H9 (cell line): Measurements from ENCODE around the gene NPC1. TPM values are rescaled to one million over a fixed set of nuclear protein-coding genes. Genes with fewer than 3 reads are reported as not detected.

Experiments
- DNase-seq: peaks from one replicate; pipeline ENCODE4 v3.0.0-alpha.2; 2017
- H2AFZ ChIP-seq: one replicate; pipeline ENCODE4 v1.6.1; 2013; ENCODE audit warnings: mild to moderate bottlenecking, low read length, control low read depth, moderate library complexity
- H2AK5ac ChIP-seq: 2 replicates; pipeline ENCODE4 v1.6.1; 2013; ENCODE audit warnings: low read length, control low read depth, mixed read lengths; ENCODE audit not compliant: insufficient read length
- H2BK120ac ChIP-seq: one replicate; pipeline ENCODE4 v1.6.1; 2013; ENCODE audit warnings: low read depth, mild to moderate bottlenecking, low read length, control low read depth, inconsistent platforms; ENCODE audit not compliant: poor library complexity, severe bottlenecking
- H2BK12ac ChIP-seq: 2 replicates; pipeline ENCODE4 v1.6.1; 2013; ENCODE audit warnings: low read length, control low read depth, mixed read lengths, low read depth; ENCODE audit not compliant: insufficient read length
- H2BK15ac ChIP-seq: 2 replicates; pipeline ENCODE4 v1.6.1; 2013; ENCODE audit warnings: low read depth, low read length, control low read depth
- H2BK20ac ChIP-seq: one replicate; pipeline ENCODE4 v1.6.1; 2013; ENCODE audit warnings: low read depth, mild to moderate bottlenecking, low read length, control low read depth, inconsistent platforms; ENCODE audit not compliant: poor library complexity, severe bottlenecking
- H2BK5ac ChIP-seq: 2 replicates; pipeline ENCODE4 v1.6.1; 2013; ENCODE audit warnings: low read length, control low read depth, mixed read lengths; ENCODE audit not compliant: insufficient read length
- H3K14ac ChIP-seq: 2 replicates; pipeline ENCODE4 v1.6.1; 2013; ENCODE audit warnings: low read length, control low read depth; ENCODE audit not compliant: insufficient read depth
- H3K18ac ChIP-seq: 2 replicates; pipeline ENCODE4 v1.6.1; 2013; ENCODE audit warnings: low read depth, mild to moderate bottlenecking, mixed read lengths, low read length, control low read depth; ENCODE audit not compliant: insufficient read length
- H3K23ac ChIP-seq: 2 replicates; pipeline ENCODE4 v1.6.1; 2013; ENCODE audit warnings: low read length, control low read depth, mixed read lengths, low read depth; ENCODE audit not compliant: insufficient read length
- H3K23me2 ChIP-seq: 2 replicates; pipeline ENCODE4 v1.6.1; 2013; ENCODE audit warnings: low read depth, mild to moderate bottlenecking, mixed read lengths, low read length, control low read depth; ENCODE audit not compliant: insufficient read length, poor library complexity, severe bottlenecking
- H3K27ac ChIP-seq: 2 replicates; pipeline ENCODE4 v1.5.1; 2013; ENCODE audit warnings: low read length, control low read depth, mixed read lengths, low read depth; ENCODE audit not compliant: insufficient read length
- H3K27me3 ChIP-seq: 2 replicates; pipeline ENCODE4 v1.6.1; 2013; ENCODE audit warnings: low read length, control low read depth, inconsistent platforms; ENCODE audit not compliant: insufficient read depth
- H3K4ac ChIP-seq: 2 replicates; pipeline ENCODE4 v1.6.1; 2013; ENCODE audit warnings: low read depth, mild to moderate bottlenecking, control low read depth, inconsistent platforms, low read length, moderate library complexity
- H3K4me1 ChIP-seq: 2 replicates; pipeline ENCODE4 v1.6.1; 2013; ENCODE audit warnings: low read length, control low read depth, inconsistent platforms; ENCODE audit not compliant: insufficient read depth
- H3K4me2 ChIP-seq: 2 replicates; pipeline ENCODE4 v1.6.1; 2013; ENCODE audit warnings: low read length, control low read depth, mixed read lengths; ENCODE audit not compliant: insufficient read length, insufficient read depth
- H3K56ac ChIP-seq: 2 replicates; pipeline ENCODE4 v1.6.1; 2013; ENCODE audit warnings: low read depth, mild to moderate bottlenecking, mixed read lengths, low read length, control low read depth; ENCODE audit not compliant: insufficient read length
- H3K79me1 ChIP-seq: 2 replicates; pipeline ENCODE4 v1.6.1; 2013; ENCODE audit warnings: low read depth, mild to moderate bottlenecking, moderate library complexity, low read length, control low read depth, inconsistent platforms; ENCODE audit not compliant: insufficient read depth, poor library complexity, severe bottlenecking
- H3K79me2 ChIP-seq: 2 replicates; pipeline ENCODE4 v1.6.1; 2013; ENCODE audit warnings: low read length, control low read depth, inconsistent platforms; ENCODE audit not compliant: insufficient read depth
- H3K9ac ChIP-seq: 2 replicates; pipeline ENCODE4 v1.6.1; 2013; ENCODE audit warnings: low read length, control low read depth, mixed read lengths; ENCODE audit not compliant: insufficient read length; ENCODE audit errors: extremely low read depth
- H3K9me3 ChIP-seq: one replicate; pipeline ENCODE4 v1.6.1; 2013; ENCODE audit warnings: low read depth, low read length, inconsistent platforms; ENCODE audit not compliant: control insufficient read depth
- H3T11ph ChIP-seq: one replicate; pipeline ENCODE4 v1.6.1; 2013; ENCODE audit warnings: mild to moderate bottlenecking, low read length, control low read depth, inconsistent platforms
- H4K20me1 ChIP-seq: one replicate; pipeline ENCODE4 v1.6.1; 2013; ENCODE audit not compliant: control insufficient read depth, insufficient read length, insufficient read depth
- H4K5ac ChIP-seq: 2 replicates; pipeline ENCODE4 v1.6.1; 2013; ENCODE audit warnings: low read depth, mild to moderate bottlenecking, mixed read lengths, low read length, control low read depth; ENCODE audit not compliant: insufficient read length
- H4K8ac ChIP-seq: replicated peaks from 2 replicates; pipeline ENCODE4 v1.6.1; 2013; ENCODE audit warnings: low read length, control low read depth, mixed read lengths, low read depth; ENCODE audit not compliant: insufficient read length
- H4K91ac ChIP-seq: 2 replicates; pipeline ENCODE4 v1.6.1; 2013; ENCODE audit warnings: low read depth, mild to moderate bottlenecking, moderate library complexity, mixed read lengths, low read length, control low read depth; ENCODE audit not compliant: insufficient read length
- H3K27ac Mint-ChIP-seq, 3 experiments: 2 replicates in 2 of 3; 3 replicates in 1 of 3; pipeline ENCODE4 v1.8.0; 2020 to 2021; ENCODE audit warnings: mixed read lengths in 3 of 3, mild to moderate bottlenecking in 1 of 3, moderate library complexity in 1 of 3
- H3K27me3 Mint-ChIP-seq: 2 replicates; pipeline ENCODE4 v1.8.0; 2021; ENCODE audit warnings: low read depth, mild to moderate bottlenecking, moderate library complexity, mixed read lengths
- H3K36me3 Mint-ChIP-seq, 3 experiments: 2 replicates in 2 of 3; 3 replicates in 1 of 3; pipeline ENCODE4 v1.8.0; 2020 to 2021; ENCODE audit warnings: low read depth in 3 of 3, mixed read lengths in 3 of 3; ENCODE audit not compliant: insufficient read depth in 1 of 3
- H3K4me1 Mint-ChIP-seq, 2 experiments: 2 replicates each; pipeline ENCODE4 v1.8.0; 2020; ENCODE audit warnings: mixed read lengths in 2 of 2
- H3K4me3 Mint-ChIP-seq, 2 experiments: 2 replicates in 1 of 2; 3 replicates in 1 of 2; pipeline ENCODE4 v1.8.0; 2020 to 2021; ENCODE audit warnings: mild to moderate bottlenecking in 2 of 2, mixed read lengths in 2 of 2, moderate library complexity in 1 of 2
- H3K9me3 Mint-ChIP-seq, 2 experiments: 2 replicates in 1 of 2; 3 replicates in 1 of 2; pipeline ENCODE4 v1.8.0; 2020; ENCODE audit warnings: mild to moderate bottlenecking in 2 of 2, mixed read lengths in 2 of 2, moderate library complexity in 1 of 2
- CTCF ChIP-seq: fragments of 200-600 bp; sonication (generic); conservative IDR thresholded peaks from 3 replicates; pipeline ENCODE4 v1.8.0; 2021; ENCODE audit warnings: antibody characterized with exemption, mild to moderate bottlenecking
- WGBS: extraction: QIAGEN DNeasy Blood & Tissue Kit; methylation state at CpG from one replicate; pipeline ENCODE4 v1.1.7; 2013; ENCODE audit warnings: missing lambda C conversion rate, low lambda C conversion rate, mixed read lengths; ENCODE audit not compliant: insufficient read length; ENCODE audit errors: extremely low coverage; 5-methylcytosine and 5-hydroxymethylcytosine counted together
- total RNA-seq: library from RNA; stranded (reverse); gene quantifications from 2 replicates; pipeline ENCODE4 v1.2.1, GENCODE V29; 2021

Gene NPC1
- total RNA-seq, 1 experiment from 2014 or later = 24.2 TPM

GRCh38 chr18:23634692-23635091 lies 48.4 kb upstream of the NPC1 start:
- Histone ChIP-seq H4K8ac (no peak overlapping the region), H2BK120ac (no peak overlapping the region), H3K14ac (no peak overlapping the region), H2AFZ (no peak overlapping the region), H4K5ac (no peak overlapping the region), H2BK12ac (no peak overlapping the region), H2BK5ac (no peak overlapping the region), H3K79me2 (no peaks in the 10 kb centered on the region), H3K23ac (no peak overlapping the region), H2AK5ac (no peak overlapping the region), H3K4ac (no peak overlapping the region), H3K79me1 (no peaks in the 10 kb centered on the region), H3K27ac (no peak overlapping the region), H3K18ac (no peak overlapping the region), H3K23me2 (no peaks in the 10 kb centered on the region), H3K27me3 (no peaks in the 10 kb centered on the region), H4K91ac (no peak overlapping the region), H2BK15ac (no peak overlapping the region), H4K20me1 (no peaks in the 10 kb centered on the region), H3K9me3 (no peaks in the 10 kb centered on the region), H3T11ph (no peak overlapping the region), H3K9ac (no peak overlapping the region), H3K4me2 (no peak overlapping the region), H3K56ac (no peak overlapping the region), H3K4me1 (peaks cover 5% of the 10 kb centered on the region; the same call in 1 of the 2 replicates), H2BK20ac (no peak overlapping the region)
- no CpG with 5 or more reads among the region's 3 CpGs for WGBS
- no peaks in the 10 kb centered on the region for H3K36me3 Mint-ChIP-seq
- H3K9me3 Mint-ChIP-seq = no peaks in the 10 kb centered on the region
- no peak overlapping the region for H3K4me3 Mint-ChIP-seq
- peaks cover 12 to 15% of the 10 kb centered on the region in 2 experiments for H3K4me1 Mint-ChIP-seq
- DNase-seq = no peak
- TF ChIP-seq CTCF = no peak
- H3K27ac Mint-ChIP-seq = no peak overlapping the region
- H3K27me3 Mint-ChIP-seq = peaks cover 2% of the 10 kb centered on the region; the same call in 1 of the 2 replicates
